WTC11 (cell line): ENCODE results near the gene CNTN1.

Experiments
- ELF4 ChIP-seq: sonication (generic); formaldehyde crosslinking; IDR thresholded peaks from 2 replicates; pipeline ENCODE4 v1.8.1; 2022; ENCODE audit warnings: low read depth, mild to moderate bottlenecking, moderate library complexity, missing genetic modification reagents
- ETV6 ChIP-seq: sonication (generic); formaldehyde crosslinking; IDR thresholded peaks from 2 replicates; pipeline ENCODE4 v1.8.1; 2022; ENCODE audit warnings: mild to moderate bottlenecking, missing genetic modification reagents
- MYBL2 ChIP-seq: sonication (generic); formaldehyde crosslinking; IDR thresholded peaks from 2 replicates; pipeline ENCODE4 v1.8.1; 2023; ENCODE audit warnings: mild to moderate bottlenecking, moderate library complexity, missing genetic modification reagents
- NFE2L1 ChIP-seq: sonication (generic); formaldehyde crosslinking; IDR thresholded peaks from 2 replicates; pipeline ENCODE4 v1.8.1; 2023; ENCODE audit warnings: missing genetic modification reagents
- NR2C2 ChIP-seq: sonication (generic); formaldehyde crosslinking; IDR thresholded peaks from 2 replicates; pipeline ENCODE4 v1.8.0; 2022; ENCODE audit warnings: mild to moderate bottlenecking, missing genetic modification reagents
- NR3C1 ChIP-seq: sonication (generic); formaldehyde crosslinking; conservative IDR thresholded peaks from 2 replicates; pipeline ENCODE4 v1.8.1; 2023; ENCODE audit warnings: low read depth, mild to moderate bottlenecking, missing genetic modification reagents
- SOX15 ChIP-seq: fragments of 250-450 bp; sonication (Bioruptor Pico); IDR thresholded peaks from 2 replicates; pipeline ENCODE4 v1.9.0; 2021; ENCODE audit warnings: mild to moderate bottlenecking
- ZNF232 ChIP-seq: sonication (generic); formaldehyde crosslinking; IDR thresholded peaks from 2 replicates; pipeline ENCODE4 v1.8.0; 2022; ENCODE audit warnings: mild to moderate bottlenecking, missing genetic modification reagents
- TF ChIP-seq, protein P1 (sequence below): fragments of 200-600 bp; IDR thresholded peaks from 2 replicates; pipeline ENCODE4 v1.8.0; 2022; ENCODE audit warnings: antibody characterized with exemption
- TF ChIP-seq, protein P2 (sequence below): sonication (generic); formaldehyde crosslinking; IDR thresholded peaks from 2 replicates; pipeline ENCODE4 v1.8.0; 2022; ENCODE audit warnings: mild to moderate bottlenecking, missing genetic modification reagents
- TF ChIP-seq, protein P3 (sequence below): sonication (generic); formaldehyde crosslinking; IDR thresholded peaks from 2 replicates; pipeline ENCODE4 v1.8.1; 2023; ENCODE audit warnings: mild to moderate bottlenecking, missing genetic modification reagents, moderate library complexity

DNA sequence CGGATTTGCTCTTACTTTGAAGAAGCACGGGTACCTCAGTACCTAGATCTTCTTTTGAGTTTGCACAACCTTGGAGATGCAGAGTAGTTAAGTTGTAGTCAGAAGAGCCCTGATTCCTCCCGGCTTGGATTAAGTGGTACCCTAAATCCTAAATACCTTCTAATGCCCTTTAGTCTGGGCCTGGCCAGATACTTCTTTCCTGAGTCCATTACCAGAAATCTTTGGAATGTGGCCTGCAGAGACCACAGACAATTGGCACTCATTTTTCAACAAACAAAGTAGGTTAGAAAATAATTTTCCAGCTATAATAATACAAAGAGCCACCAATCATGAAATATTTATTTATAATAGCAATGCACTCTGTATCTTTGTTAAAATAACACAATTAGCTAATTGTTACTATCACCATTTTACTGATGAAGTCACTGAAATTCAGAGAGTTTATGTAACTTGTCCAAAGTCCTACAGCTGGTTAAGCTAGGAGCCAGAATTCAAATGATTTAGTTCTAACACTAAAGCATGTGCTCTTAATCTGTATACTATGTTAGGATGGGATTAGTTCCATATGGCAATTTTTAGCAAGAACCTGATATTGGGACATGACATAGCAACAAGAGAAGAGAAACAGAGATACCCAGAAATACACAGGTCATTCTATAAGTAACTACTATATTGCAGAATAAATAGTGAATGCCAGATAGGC lies 363.8 kb downstream of the CNTN1 start:
- TF ChIP-seq, protein P1, sequence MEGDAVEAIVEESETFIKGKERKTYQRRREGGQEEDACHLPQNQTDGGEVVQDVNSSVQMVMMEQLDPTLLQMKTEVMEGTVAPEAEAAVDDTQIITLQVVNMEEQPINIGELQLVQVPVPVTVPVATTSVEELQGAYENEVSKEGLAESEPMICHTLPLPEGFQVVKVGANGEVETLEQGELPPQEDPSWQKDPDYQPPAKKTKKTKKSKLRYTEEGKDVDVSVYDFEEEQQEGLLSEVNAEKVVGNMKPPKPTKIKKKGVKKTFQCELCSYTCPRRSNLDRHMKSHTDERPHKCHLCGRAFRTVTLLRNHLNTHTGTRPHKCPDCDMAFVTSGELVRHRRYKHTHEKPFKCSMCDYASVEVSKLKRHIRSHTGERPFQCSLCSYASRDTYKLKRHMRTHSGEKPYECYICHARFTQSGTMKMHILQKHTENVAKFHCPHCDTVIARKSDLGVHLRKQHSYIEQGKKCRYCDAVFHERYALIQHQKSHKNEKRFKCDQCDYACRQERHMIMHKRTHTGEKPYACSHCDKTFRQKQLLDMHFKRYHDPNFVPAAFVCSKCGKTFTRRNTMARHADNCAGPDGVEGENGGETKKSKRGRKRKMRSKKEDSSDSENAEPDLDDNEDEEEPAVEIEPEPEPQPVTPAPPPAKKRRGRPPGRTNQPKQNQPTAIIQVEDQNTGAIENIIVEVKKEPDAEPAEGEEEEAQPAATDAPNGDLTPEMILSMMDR: no peak
- no peak for TF ChIP-seq ELF4 (CRISPR knock-in tag)
- TF ChIP-seq SOX15: no peak
- TF ChIP-seq, protein P2, sequence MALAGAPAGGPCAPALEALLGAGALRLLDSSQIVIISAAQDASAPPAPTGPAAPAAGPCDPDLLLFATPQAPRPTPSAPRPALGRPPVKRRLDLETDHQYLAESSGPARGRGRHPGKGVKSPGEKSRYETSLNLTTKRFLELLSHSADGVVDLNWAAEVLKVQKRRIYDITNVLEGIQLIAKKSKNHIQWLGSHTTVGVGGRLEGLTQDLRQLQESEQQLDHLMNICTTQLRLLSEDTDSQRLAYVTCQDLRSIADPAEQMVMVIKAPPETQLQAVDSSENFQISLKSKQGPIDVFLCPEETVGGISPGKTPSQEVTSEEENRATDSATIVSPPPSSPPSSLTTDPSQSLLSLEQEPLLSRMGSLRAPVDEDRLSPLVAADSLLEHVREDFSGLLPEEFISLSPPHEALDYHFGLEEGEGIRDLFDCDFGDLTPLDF (CRISPR knock-in tag): no peak
- no peak for TF ChIP-seq ZNF232
- no peak for TF ChIP-seq NR3C1 (CRISPR knock-in tag)
- no peak for TF ChIP-seq MYBL2
- TF ChIP-seq NR2C2 (CRISPR knock-in tag): no peak
- no peak for TF ChIP-seq ETV6 (CRISPR knock-in tag)
- TF ChIP-seq, protein P3, sequence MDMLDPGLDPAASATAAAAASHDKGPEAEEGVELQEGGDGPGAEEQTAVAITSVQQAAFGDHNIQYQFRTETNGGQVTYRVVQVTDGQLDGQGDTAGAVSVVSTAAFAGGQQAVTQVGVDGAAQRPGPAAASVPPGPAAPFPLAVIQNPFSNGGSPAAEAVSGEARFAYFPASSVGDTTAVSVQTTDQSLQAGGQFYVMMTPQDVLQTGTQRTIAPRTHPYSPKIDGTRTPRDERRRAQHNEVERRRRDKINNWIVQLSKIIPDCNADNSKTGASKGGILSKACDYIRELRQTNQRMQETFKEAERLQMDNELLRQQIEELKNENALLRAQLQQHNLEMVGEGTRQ (CRISPR knock-in tag): no peak
- TF ChIP-seq NFE2L1 (CRISPR knock-in tag): no peak
